ENCODE results near the gene HYCC1. TPM values are rescaled to one million over a fixed set of nuclear protein-coding genes. Genes with fewer than 3 reads are reported as not detected.

HYCC1 gene
- polyA plus RNA-seq, 2 of the 4 experiments (the other 2 are of a cell fraction): 16.8 to 24.6 TPM

DNA sequence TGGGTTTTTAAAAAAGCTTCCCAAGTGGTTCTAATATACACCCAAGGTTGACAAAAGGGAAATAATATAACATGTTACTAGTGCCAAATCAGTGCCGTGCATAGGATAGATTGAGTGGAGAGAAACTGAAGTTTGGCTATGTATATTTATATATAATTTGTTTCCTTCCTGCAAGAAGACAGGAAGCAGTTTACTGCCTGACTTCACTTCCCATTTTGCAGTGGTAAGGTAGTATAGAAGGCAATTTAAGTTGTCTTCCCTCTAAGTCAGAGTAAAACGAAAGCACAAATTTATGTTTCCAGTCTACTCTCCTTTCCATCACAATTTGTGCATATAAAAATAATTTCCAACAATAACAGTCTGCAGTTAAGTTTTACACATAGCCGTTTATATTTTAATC lies 3.4 kb upstream of the HYCC1 start:
- Histone ChIP-seq H3K4me1 (peaks cover 16% of the 10 kb centered on the region; the same call in 2 of the 3 replicates), H3K4me2 (no peak overlapping the region), H3K4me3 (no peak overlapping the region), H3K9me3 (0 out of 3 replicates have a peak, but pooled peaks cover 2% of the 10 kb centered on the region), H3K27ac (no peak overlapping the region)
- no peak for FAIRE-seq
- 61% methylated on average over 3 of the region's 3 CpGs for WGBS (ENCODE audit: missing lambda C conversion rate)
- POLR2A ChIA-PET: no interaction called here
- TF ChIP-seq FOXS1 (CRISPR knock-in tag; IDR thresholded peaks at IDR 0.05): no peak
- TF ChIP-seq ZNF302 (CRISPR knock-in tag; IDR thresholded peaks at IDR 0.05): no peak
- TF ChIP-seq, protein P1, sequence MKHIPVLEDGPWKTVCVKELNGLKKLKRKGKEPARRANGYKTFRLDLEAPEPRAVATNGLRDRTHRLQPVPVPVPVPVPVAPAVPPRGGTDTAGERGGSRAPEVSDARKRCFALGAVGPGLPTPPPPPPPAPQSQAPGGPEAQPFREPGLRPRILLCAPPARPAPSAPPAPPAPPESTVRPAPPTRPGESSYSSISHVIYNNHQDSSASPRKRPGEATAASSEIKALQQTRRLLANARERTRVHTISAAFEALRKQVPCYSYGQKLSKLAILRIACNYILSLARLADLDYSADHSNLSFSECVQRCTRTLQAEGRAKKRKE (CRISPR knock-in tag; IDR thresholded peaks at IDR 0.05; ENCODE audit: low read depth): no peak
- TF ChIP-seq EHMT2 (IDR thresholded peaks at IDR 0.05; ENCODE audit: low read depth): no peak
- TF ChIP-seq FOSB (CRISPR knock-in tag; IDR thresholded peaks at IDR 0.05): no peak
- TF ChIP-seq, protein P2, sequence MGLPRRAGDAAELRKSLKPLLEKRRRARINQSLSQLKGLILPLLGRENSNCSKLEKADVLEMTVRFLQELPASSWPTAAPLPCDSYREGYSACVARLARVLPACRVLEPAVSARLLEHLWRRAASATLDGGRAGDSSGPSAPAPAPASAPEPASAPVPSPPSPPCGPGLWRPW (IDR thresholded peaks at IDR 0.05): no peak
- no peak for TF ChIP-seq JUNB (IDR thresholded peaks at IDR 0.05)
- TF ChIP-seq, protein P3, sequence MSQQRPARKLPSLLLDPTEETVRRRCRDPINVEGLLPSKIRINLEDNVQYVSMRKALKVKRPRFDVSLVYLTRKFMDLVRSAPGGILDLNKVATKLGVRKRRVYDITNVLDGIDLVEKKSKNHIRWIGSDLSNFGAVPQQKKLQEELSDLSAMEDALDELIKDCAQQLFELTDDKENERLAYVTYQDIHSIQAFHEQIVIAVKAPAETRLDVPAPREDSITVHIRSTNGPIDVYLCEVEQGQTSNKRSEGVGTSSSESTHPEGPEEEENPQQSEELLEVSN (IDR thresholded peaks at IDR 0.05; ENCODE audit: borderline replicate concordance, low read depth): no peak
- TF ChIP-seq HEYL (CRISPR knock-in tag; IDR thresholded peaks at IDR 0.05): no peak
- no peak for TF ChIP-seq MAFK (IDR thresholded peaks at IDR 0.05; ENCODE audit: partially characterized antibody)
- TF ChIP-seq KDM5A (IDR thresholded peaks at IDR 0.05): no peak
- no peak for TF ChIP-seq RCOR1 (IDR thresholded peaks at IDR 0.05; ENCODE audit: low read depth, low read length)
- TF ChIP-seq HOXA7 (CRISPR knock-in tag; IDR thresholded peaks at IDR 0.05): no peak
- no peak for TF ChIP-seq RFX5 (IDR thresholded peaks at IDR 0.05)
- no peak for TF ChIP-seq TP53 (CRISPR knock-in tag; IDR thresholded peaks at IDR 0.05)
- no peak for TF ChIP-seq MAZ (IDR thresholded peaks at IDR 0.05; ENCODE audit: borderline replicate concordance, low read depth, low read length)
- TF ChIP-seq SMC3 (IDR thresholded peaks at IDR 0.05): no peak
- no peak for TF ChIP-seq NFE2L2 (conservative IDR thresholded peaks at IDR 0.05; ENCODE audit: low read length)
- no peak for ATAC-seq
- CTCF ChIA-PET: no interaction called here
- DNase-seq (ENCODE audit: low read depth in 1 of 2, low spot score in 1 of 2): no peak

- CTCF ChIA-PET: interaction anchor here (1.5 kb wide), 1 partner anchor 39 kb away, joined by 5 read pairs; no protein-coding TSS in a partner anchor
- no peak for TF ChIP-seq NPAS2 (CRISPR knock-in tag; IDR thresholded peaks at IDR 0.05; ENCODE audit: borderline replicate concordance)
- no peak for TF ChIP-seq GATA3 (IDR thresholded peaks at IDR 0.05; ENCODE audit: borderline replicate concordance)
- no peak for TF ChIP-seq CHD4 (IDR thresholded peaks at IDR 0.05; ENCODE audit: borderline replicate concordance)
- no peak for TF ChIP-seq SREBF2 (IDR thresholded peaks at IDR 0.05)
- TF ChIP-seq, protein P4, sequence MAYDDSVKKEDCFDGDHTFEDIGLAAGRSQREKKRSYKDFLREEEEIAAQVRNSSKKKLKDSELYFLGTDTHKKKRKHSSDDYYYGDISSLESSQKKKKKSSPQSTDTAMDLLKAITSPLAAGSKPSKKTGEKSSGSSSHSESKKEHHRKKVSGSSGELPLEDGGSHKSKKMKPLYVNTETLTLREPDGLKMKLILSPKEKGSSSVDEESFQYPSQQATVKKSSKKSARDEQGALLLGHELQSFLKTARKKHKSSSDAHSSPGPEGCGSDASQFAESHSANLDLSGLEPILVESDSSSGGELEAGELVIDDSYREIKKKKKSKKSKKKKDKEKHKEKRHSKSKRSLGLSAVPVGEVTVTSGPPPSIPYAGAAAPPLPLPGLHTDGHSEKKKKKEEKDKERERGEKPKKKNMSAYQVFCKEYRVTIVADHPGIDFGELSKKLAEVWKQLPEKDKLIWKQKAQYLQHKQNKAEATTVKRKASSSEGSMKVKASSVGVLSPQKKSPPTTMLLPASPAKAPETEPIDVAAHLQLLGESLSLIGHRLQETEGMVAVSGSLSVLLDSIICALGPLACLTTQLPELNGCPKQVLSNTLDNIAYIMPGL (CRISPR knock-in tag; IDR thresholded peaks at IDR 0.05; ENCODE audit: borderline replicate concordance): no peak
- no peak for TF ChIP-seq KDM1A (IDR thresholded peaks at IDR 0.05; ENCODE audit: low read depth)
- no peak for TF ChIP-seq REST (IDR thresholded peaks at IDR 0.05)
- TF ChIP-seq, protein P5, sequence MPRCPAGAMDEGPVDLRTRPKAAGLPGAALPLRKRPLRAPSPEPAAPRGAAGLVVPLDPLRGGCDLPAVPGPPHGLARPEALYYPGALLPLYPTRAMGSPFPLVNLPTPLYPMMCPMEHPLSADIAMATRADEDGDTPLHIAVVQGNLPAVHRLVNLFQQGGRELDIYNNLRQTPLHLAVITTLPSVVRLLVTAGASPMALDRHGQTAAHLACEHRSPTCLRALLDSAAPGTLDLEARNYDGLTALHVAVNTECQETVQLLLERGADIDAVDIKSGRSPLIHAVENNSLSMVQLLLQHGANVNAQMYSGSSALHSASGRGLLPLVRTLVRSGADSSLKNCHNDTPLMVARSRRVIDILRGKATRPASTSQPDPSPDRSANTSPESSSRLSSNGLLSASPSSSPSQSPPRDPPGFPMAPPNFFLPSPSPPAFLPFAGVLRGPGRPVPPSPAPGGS (IDR thresholded peaks at IDR 0.05): no peak
- TF ChIP-seq NR3C1 (IDR thresholded peaks at IDR 0.05): no peak
- no peak for TF ChIP-seq CHD2 (IDR thresholded peaks at IDR 0.05; ENCODE audit: low read length, partially characterized antibody)
- no peak for FAIRE-seq
- 80% methylated on average over 9 of the region's 9 CpGs for WGBS (ENCODE audit: missing lambda C conversion rate)
- Histone ChIP-seq H3K27ac (no peak overlapping the region), H3K4me2 (no peak overlapping the region), H3K4me3 (no peak overlapping the region), H3K9me3 (no peaks in the 10 kb centered on the region), H3K4me1 (peaks cover 16% of the 10 kb centered on the region; the same call in 2 of the 3 replicates)
- POLR2A ChIA-PET: no interaction called here
- no peak for DNase-seq (ENCODE audit: low read depth in 1 of 2, low spot score in 1 of 2)
- no peak for ATAC-seq
These were observed 2.7 kb upstream of the HYCC1 start for GRCh38 chr7:23016345-23017253.

Data from A549 (cell line).